Muscle of back (tissue), 11 donors: Measurements from ENCODE around the gene HMGB2. TPM values are rescaled to one million over a fixed set of nuclear protein-coding genes. Genes with fewer than 3 reads are reported as not detected.

ENCODE experiments used
- DNase-seq, 3 donors: peaks; one replicate each; pipeline versions ENCODE4 v3.0.0 to v3.0.0-alpha.2; 2013
- polyA plus RNA-seq, 10 donors: library from polyadenylated mRNA; unstranded; fragments of 120-200 nt; gene quantifications; one replicate each; pipeline ENCODE4 v1.2.1, GENCODE V29; 2013; ENCODE audit not compliant: insufficient read length in 10 of 10

The HMGB2 gene
- polyA plus RNA-seq, 10 donors: 113 to 246 (median 167) TPM

- no peak for DNase-seq
These were observed 11.5 kb upstream of the HMGB2 start for GRCh38 chr4:173345648-173346047.

GRCh38 chr4:173343832-173344397 is 9.8 kb upstream of the HMGB2 start:
- DNase-seq: no peak

GRCh38 chr4:173337463-173337862 is 3.3 kb upstream of the HMGB2 start:
- DNase-seq: no peak

GRCh38 chr4:173334891-173335752 is 964 bp upstream of the HMGB2 start:
- DNase-seq: peak; percentile 64 to 90 (median 81)

GRCh38 chr4:173333658-173334084 is 487 bp downstream of the HMGB2 start:
- peak; percentile 47 to 82 (median 58) for DNase-seq

GRCh38 chr4:173332963-173333657 is 1.0 kb downstream of the HMGB2 start:
- peak in 1 of 3 donors; percentile 11 for DNase-seq

GRCh38 chr4:173332021-173332487 is 2.1 kb downstream of the HMGB2 start:
- DNase-seq: no peak

GRCh38 chr4:173330590-173330989 is 3.6 kb downstream of the HMGB2 start:
- no peak for DNase-seq

GRCh38 chr4:173328236-173328901 is 5.8 kb downstream of the HMGB2 start:
- no peak for DNase-seq

GRCh38 chr4:173325007-173325736 is 9.0 kb downstream of the HMGB2 start:
- no peak for DNase-seq

- DNase-seq: no peak
These were observed 14.5 kb downstream of the HMGB2 start for GRCh38 chr4:173319696-173320095.

GRCh38 chr4:173318648-173319211 is 15.4 kb downstream of the HMGB2 start:
- peak in 2 of 3 donors; percentile 36 to 45 for DNase-seq

- DNase-seq: no peak
These were observed 15.9 kb downstream of the HMGB2 start for GRCh38 chr4:173318240-173318639.

- DNase-seq: no peak
These were observed 17.2 kb downstream of the HMGB2 start for GRCh38 chr4:173317004-173317403.

GRCh38 chr4:173316060-173316459 is 18.1 kb downstream of the HMGB2 start:
- no peak for DNase-seq

- DNase-seq: no peak
These were observed 19.4 kb downstream of the HMGB2 start for GRCh38 chr4:173314715-173315114.

- DNase-seq: no peak
These were observed 22.8 kb downstream of the HMGB2 start for GRCh38 chr4:173311368-173311767.

GRCh38 chr4:173307778-173308177 is 26.4 kb downstream of the HMGB2 start:
- no peak for DNase-seq

GRCh38 chr4:173301518-173302201 is 32.5 kb downstream of the HMGB2 start:
- peak; percentile 22 to 55 (median 41) for DNase-seq

GRCh38 chr4:173294444-173294843 is 39.7 kb downstream of the HMGB2 start:
- DNase-seq: no peak
